GM18526 (cell line): ENCODE results near the gene WDR87.

Experiments
- POLR2A ChIP-seq: IDR thresholded peaks from 3 replicates; pipeline ENCODE4 v1.6.1; 2011; ENCODE audit not compliant: insufficient read length; ENCODE audit errors: extremely low read depth

WDR87 gene

DNA sequence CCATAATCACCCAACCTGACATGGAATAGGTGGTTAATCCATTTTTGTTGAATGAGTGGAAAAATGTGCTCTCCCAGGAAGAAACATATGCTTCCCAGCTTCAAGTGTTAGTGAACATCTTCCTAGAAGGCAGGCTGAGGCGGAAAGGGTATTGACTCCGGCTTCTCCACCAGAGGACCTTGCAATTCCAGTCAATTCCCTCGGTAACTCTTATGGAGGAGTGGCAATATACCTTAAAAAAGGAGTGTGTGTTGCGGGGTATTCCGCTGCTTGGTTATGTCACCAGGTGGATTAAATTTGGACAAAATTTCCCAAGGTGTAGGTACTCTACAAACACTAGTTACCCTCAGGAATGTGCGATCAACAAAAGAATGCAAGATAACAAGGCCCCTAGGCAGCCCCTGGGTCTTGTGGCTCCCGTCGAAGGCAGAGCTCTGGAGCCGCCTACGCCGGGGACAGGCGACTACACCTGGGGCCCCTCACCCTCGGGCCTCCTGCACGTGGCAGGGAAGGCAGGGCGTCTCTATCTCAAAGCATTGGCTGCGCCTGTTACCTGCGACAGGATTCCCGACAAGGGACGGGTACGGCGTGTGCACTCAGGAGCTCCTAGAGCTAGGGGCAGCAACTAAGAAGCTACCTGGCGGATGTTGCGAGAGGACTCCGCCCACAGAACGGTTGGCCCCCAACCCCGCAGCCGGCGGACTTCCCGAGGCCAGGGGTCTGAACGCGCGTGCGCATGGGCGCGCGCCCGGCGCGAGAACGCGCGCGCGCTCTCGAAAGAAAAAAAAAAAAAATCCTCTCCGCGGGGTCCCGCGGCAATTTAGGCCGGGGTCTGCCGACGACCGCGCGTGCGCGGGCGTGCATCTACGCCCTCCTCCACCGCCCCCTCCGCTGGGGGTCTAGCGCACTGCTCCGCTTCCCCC lies at the start of gene WDR87:
WDR87 (minus strand) TSS at position 649 of the 923 bp plus-strand sequence. CDS start 8,355 bp downstream, outside the sequence.
- TF ChIP-seq POLR2A: no peak

DNA sequence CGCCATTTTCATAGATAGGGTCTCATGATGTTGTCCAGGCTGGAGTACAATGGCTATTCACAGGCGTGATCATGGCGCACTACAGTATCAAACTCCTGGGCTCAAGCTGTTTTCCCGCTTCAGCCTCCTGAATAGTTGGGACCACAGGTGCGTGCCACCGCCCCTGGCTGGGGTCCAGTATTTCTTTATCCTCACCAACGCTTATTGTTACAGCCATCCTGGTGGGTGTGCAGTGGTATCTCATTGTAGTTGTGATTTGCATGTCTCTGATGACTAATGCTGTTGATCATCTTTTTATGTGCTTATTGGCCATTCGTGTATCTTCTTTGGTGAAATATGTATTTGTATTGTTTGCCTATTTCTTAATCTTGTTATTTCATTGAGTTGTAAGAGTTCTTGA lies 49.6 kb upstream of the WDR87 start:
- no peak for TF ChIP-seq POLR2A

DNA sequence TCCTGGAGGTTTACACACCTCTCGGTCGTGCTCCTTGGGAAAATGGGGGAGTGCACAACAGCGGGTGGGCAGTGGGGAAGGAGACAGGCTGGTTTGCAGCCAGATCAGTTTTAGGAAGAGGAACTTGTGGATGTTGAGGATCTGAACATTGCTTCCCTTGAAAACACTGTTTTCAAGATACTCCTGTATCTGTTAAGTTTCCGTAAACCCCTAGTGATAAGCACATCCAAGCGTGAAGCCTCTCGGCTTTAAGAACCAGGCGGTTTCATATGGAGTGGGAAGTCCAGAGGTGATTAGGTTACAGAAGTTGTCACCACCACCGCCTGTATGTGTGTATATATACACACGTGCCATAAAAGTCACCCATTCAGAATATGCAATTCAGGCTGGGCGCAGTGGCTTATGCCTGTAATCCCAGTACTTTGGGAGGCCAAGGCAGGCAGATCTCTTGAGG lies 48.1 kb upstream of the WDR87 start:
- TF ChIP-seq POLR2A: no peak

DNA sequence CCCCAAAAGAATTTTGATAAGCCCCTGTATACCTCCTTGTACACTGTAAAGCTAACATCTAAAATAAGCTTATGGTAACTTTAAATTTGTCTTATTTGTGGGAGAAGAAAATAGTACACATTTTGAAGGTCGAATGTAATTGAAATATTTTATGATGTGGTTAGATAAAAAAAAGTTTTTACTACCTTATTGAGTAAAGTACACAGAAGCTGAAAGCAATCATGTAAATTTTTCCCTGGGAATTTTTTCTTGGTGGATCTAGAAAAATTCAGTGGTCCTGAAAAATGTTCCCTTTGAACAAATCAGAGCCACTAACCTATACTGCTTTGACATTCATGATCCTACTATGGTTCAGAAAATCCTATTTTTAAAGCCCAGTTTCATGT lies 47.5 kb upstream of the WDR87 start:
- TF ChIP-seq POLR2A: no peak

- TF ChIP-seq POLR2A: no peak
Measured at GRCh38 chr19:37953171-37953917, 47.0 kb upstream of the WDR87 start.

GRCh38 chr19:37951816-37952210 lies 45.4 kb upstream of the WDR87 start:
- TF ChIP-seq POLR2A: no peak

- TF ChIP-seq POLR2A: no peak
Measured at GRCh38 chr19:37950471-37951175, 44.2 kb upstream of the WDR87 start.

GRCh38 chr19:37948362-37948761 lies 42.0 kb upstream of the WDR87 start:
- TF ChIP-seq POLR2A: no peak

- TF ChIP-seq POLR2A: no peak
Measured at GRCh38 chr19:37947778-37948177, 41.4 kb upstream of the WDR87 start.

- no peak for TF ChIP-seq POLR2A
Measured at GRCh38 chr19:37946132-37946531, 39.7 kb upstream of the WDR87 start.

GRCh38 chr19:37943480-37943879 lies 37.1 kb upstream of the WDR87 start:
- TF ChIP-seq POLR2A: no peak

DNA sequence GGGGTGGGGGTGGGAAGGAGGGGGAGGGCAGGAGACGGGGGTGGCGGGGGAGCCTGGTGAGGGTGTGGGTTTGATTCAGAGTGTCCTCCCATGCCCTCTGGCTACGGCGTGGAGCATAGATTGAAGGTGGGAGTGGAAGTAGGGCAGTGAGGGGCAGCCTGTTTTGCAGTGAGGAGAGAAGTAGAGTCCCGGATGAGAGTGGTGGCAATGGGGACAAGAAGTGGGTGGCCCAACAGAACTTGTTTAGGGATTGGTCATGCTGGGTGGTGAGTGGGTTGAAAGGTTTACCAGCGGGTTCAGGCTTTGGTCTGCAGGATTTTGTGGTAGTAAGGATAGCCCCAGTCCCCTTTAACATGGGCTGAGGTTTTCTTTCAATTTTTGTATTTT lies 36.1 kb upstream of the WDR87 start:
- no peak for TF ChIP-seq POLR2A

GRCh38 chr19:37941782-37942515 lies 35.6 kb upstream of the WDR87 start:
- no peak for TF ChIP-seq POLR2A

GRCh38 chr19:37938353-37938752 lies 32.0 kb upstream of the WDR87 start:
- TF ChIP-seq POLR2A: no peak

- TF ChIP-seq POLR2A: no peak
Measured at GRCh38 chr19:37936886-37937285, 30.5 kb upstream of the WDR87 start.
